GM19397 (cell line): ENCODE results near the gene TIMM44.
A peak's percentile ranks its signal among the peaks of the same experiment; 100 is the strongest.

Experiments used
- ATAC-seq: cut with Tn5 transposase; IDR thresholded peaks from one replicate; pipeline ENCODE4 v1.9.1; 2021; ENCODE audit warnings: mild to moderate bottlenecking, moderate library complexity; ENCODE audit not compliant: unreplicated experiment

TIMM44 gene

GRCh38 chr19:7943444-7944176, at the start of gene TIMM44:
Gene TIMM44, minus strand, starts transcription at chr19:7943666. Its CDS starts 15 bp downstream, at chr19:7943651.
- ATAC-seq = peak; percentile 90

- ATAC-seq = no peak
Measured at GRCh38 chr19:7992575-7992974, 49.1 kb upstream of the TIMM44 start.

GRCh38 chr19:7989071-7989575, 45.7 kb upstream of the TIMM44 start:
- no peak for ATAC-seq

- no peak for ATAC-seq
Measured at GRCh38 chr19:7988307-7988706, 44.8 kb upstream of the TIMM44 start.

- no peak for ATAC-seq
Measured at GRCh38 chr19:7987114-7987768, 43.8 kb upstream of the TIMM44 start.

GRCh38 chr19:7986321-7987113, 43.1 kb upstream of the TIMM44 start:
- no peak for ATAC-seq

- ATAC-seq = no peak
Measured at GRCh38 chr19:7985481-7985911, 42.0 kb upstream of the TIMM44 start.

- ATAC-seq = no peak
Measured at GRCh38 chr19:7983995-7984837, 40.8 kb upstream of the TIMM44 start.

- ATAC-seq = no peak
Measured at GRCh38 chr19:7983286-7983950, 40.0 kb upstream of the TIMM44 start.

GRCh38 chr19:7982651-7983099, 39.2 kb upstream of the TIMM44 start:
- no peak for ATAC-seq

- ATAC-seq = no peak
Measured at GRCh38 chr19:7982103-7982502, 38.6 kb upstream of the TIMM44 start.

GRCh38 chr19:7981661-7982060, 38.2 kb upstream of the TIMM44 start:
- no peak for ATAC-seq

GRCh38 chr19:7981199-7981598, 37.7 kb upstream of the TIMM44 start:
- ATAC-seq = no peak

- no peak for ATAC-seq
Measured at GRCh38 chr19:7980635-7981121, 37.2 kb upstream of the TIMM44 start.

GRCh38 chr19:7980168-7980567, 36.7 kb upstream of the TIMM44 start:
- no peak for ATAC-seq

- no peak for ATAC-seq
Measured at GRCh38 chr19:7979559-7979958, 36.1 kb upstream of the TIMM44 start.

- ATAC-seq = no peak
Measured at GRCh38 chr19:7979011-7979410, 35.5 kb upstream of the TIMM44 start.

- ATAC-seq = no peak
Measured at GRCh38 chr19:7978179-7978825, 34.8 kb upstream of the TIMM44 start.

GRCh38 chr19:7977723-7978040, 34.2 kb upstream of the TIMM44 start:
- ATAC-seq = no peak
